HG03460 (cell line): ENCODE measurements around the gene UNC79.

Source experiments
- ATAC-seq: cut with Tn5 transposase; IDR thresholded peaks from one replicate; pipeline ENCODE4 v1.9.1; 2021; ENCODE audit not compliant: unreplicated experiment

Gene UNC79

DNA sequence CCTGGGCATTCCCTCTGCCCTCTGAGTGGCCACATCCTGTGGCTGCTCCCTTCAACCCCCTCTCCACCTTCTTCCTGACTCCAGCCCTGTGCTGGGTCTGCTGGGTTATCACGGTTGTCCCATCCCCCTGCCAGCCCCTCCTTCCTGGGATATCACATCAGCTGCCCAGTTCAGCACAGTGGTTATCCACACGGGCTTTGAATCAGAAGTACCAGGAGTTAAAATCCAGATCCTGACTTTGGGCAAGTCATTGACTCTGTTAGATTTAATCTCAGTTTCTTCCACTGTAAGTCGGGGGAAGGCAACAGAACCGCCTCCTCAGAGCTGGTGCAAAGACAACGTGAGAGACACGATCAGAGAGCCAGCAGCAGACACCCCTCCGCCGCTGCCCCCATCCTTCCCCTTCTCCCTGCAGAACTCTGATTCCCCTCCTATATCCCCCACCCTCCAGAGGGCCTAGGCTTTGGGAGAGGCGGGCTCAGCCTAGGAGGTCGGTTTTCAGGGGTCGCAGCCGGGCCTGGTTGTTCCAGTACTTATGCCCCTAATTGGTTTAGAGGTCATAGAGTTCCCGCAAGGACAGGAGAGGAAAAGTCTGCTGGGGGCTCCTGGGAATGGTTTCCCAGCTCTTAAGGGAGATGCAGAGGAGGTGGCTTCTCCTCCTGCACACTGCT is 315.0 kb downstream of the UNC79 start:
- no peak for ATAC-seq

DNA sequence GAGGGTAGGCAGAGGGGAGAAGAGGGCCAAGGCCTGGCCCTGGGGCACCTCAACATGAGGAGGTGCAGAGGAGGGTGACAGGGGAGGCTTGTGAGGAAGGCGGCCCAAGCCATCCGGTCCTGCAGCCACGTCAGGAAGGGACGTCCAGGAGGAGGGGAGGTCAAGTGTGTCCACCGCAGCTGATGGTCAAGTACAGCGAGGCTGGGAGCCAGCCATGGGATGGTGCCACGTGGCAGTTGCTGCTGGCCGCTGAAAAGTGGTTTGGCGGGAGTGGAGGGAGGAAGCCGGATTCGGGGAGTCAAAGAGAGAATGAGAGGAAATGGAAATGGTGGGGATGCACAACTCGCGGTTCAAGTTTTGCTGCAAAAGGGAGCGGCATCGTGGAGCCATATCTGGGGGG is 316.4 kb downstream of the UNC79 start:
- no peak for ATAC-seq

DNA sequence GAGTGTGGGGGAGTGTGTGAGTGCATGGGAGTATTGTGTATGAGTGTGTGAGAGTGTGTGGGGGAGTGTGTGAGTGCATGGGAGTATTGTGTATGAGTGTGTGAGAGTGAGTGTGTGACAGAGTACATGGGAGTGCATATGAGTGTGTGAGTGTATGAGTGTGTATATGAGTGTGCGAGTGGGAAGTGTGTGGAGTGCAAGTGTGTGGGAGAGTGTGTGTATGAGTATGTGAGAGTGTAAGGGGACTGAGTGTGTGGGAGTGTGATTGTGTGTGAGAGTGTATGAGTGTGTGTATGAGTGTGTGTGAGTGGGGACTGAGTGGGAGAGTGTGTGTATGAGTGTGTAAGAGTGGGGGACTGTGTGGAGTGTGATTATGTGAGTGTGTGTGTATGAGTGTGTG is 316.8 kb downstream of the UNC79 start:
- ATAC-seq = no peak

- ATAC-seq = no peak
Measured at GRCh38 chr14:93748208-93749075, 317.7 kb downstream of the UNC79 start.

- no peak for ATAC-seq
Measured at GRCh38 chr14:93749076-93749420, 318.3 kb downstream of the UNC79 start.

GRCh38 chr14:93751946-93752655 is 321.4 kb downstream of the UNC79 start:
- no peak for ATAC-seq

- ATAC-seq = no peak
Measured at GRCh38 chr14:93752980-93753561, 322.3 kb downstream of the UNC79 start.

- no peak for ATAC-seq
Measured at GRCh38 chr14:93753647-93754046, 322.9 kb downstream of the UNC79 start.

- no peak for ATAC-seq
Measured at GRCh38 chr14:93757206-93757605, 326.5 kb downstream of the UNC79 start.
